Measurements from ENCODE around the gene IKBIP. TPM values are rescaled to one million over a fixed set of nuclear protein-coding genes. Genes with fewer than 3 reads are reported as not detected.

The IKBIP gene, protein sequence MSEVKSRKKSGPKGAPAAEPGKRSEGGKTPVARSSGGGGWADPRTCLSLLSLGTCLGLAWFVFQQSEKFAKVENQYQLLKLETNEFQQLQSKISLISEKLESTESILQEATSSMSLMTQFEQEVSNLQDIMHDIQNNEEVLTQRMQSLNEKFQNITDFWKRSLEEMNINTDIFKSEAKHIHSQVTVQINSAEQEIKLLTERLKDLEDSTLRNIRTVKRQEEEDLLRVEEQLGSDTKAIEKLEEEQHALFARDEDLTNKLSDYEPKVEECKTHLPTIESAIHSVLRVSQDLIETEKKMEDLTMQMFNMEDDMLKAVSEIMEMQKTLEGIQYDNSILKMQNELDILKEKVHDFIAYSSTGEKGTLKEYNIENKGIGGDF
- 1 to 10 TPM in 3 of 4 donors, under 1 TPM in 1; 0.67 to 9.4 (median 4.6) TPM for polyA plus RNA-seq
- long read RNA-seq, donor 1, transcript IKBIP-201 (3 exons, 3,189 nt) = minor isoform, 6 of 20 reads
- long read RNA-seq, donor 1, transcript IKBIP-202 (3 exons, 1,645 nt) = major isoform, 8 of 20 reads
- long read RNA-seq, donor 1, transcript IKBIP-203 (2 exons, 1,368 nt) = minor isoform, 6 of 20 reads
- long read RNA-seq, donor 1, partial matches to known transcripts = 0 of 20 reads
- long read RNA-seq, donor 1, other reads (novel, unspliced or antisense) = 0 of 20 reads
- long read RNA-seq, donor 2, transcript IKBIP-202 (3 exons, 1,645 nt) = major isoform, 5 of 7 reads
- long read RNA-seq, donor 2, partial matches to known transcripts = 0 of 7 reads
- long read RNA-seq, donor 2, other reads (novel, unspliced or antisense) = 0 of 7 reads
- long read RNA-seq, donor 3, transcript IKBIP-201 (3 exons, 3,189 nt) = major isoform, 5 of 9 reads
- long read RNA-seq, donor 3, partial matches to known transcripts = 0 of 9 reads
- long read RNA-seq, donor 3, other reads (novel, unspliced or antisense) = 0 of 9 reads
- long read RNA-seq, donor 4, partial matches to known transcripts = 0 of 1 reads
- long read RNA-seq, donor 4, other reads (novel, unspliced or antisense) = 0 of 1 reads
- long read RNA-seq, donor 5, partial matches to known transcripts = 0 of 1 reads
- long read RNA-seq, donor 5, other reads (novel, unspliced or antisense) = 0 of 1 reads
- long read RNA-seq, donor 6, partial matches to known transcripts = 0 of 4 reads
- long read RNA-seq, donor 6, other reads (novel, unspliced or antisense) = 0 of 4 reads
- long read RNA-seq, donor 7 = 0 reads
- long read RNA-seq, donor 8, partial matches to known transcripts = 0 of 2 reads
- long read RNA-seq, donor 8, other reads (novel, unspliced or antisense) = 0 of 2 reads
- long read RNA-seq, donor 9, partial matches to known transcripts = 0 of 3 reads
- long read RNA-seq, donor 9, other reads (novel, unspliced or antisense) = 0 of 3 reads
- long read RNA-seq, donor 10, transcript IKBIP-203 (2 exons, 1,368 nt) = major isoform, 6 of 14 reads
- long read RNA-seq, donor 10, transcript IKBIP-201 (3 exons, 3,189 nt) = minor isoform, 5 of 14 reads
- long read RNA-seq, donor 10, partial matches to known transcripts = 0 of 14 reads
- long read RNA-seq, donor 10, other reads (novel, unspliced or antisense) = 0 of 14 reads

DNA sequence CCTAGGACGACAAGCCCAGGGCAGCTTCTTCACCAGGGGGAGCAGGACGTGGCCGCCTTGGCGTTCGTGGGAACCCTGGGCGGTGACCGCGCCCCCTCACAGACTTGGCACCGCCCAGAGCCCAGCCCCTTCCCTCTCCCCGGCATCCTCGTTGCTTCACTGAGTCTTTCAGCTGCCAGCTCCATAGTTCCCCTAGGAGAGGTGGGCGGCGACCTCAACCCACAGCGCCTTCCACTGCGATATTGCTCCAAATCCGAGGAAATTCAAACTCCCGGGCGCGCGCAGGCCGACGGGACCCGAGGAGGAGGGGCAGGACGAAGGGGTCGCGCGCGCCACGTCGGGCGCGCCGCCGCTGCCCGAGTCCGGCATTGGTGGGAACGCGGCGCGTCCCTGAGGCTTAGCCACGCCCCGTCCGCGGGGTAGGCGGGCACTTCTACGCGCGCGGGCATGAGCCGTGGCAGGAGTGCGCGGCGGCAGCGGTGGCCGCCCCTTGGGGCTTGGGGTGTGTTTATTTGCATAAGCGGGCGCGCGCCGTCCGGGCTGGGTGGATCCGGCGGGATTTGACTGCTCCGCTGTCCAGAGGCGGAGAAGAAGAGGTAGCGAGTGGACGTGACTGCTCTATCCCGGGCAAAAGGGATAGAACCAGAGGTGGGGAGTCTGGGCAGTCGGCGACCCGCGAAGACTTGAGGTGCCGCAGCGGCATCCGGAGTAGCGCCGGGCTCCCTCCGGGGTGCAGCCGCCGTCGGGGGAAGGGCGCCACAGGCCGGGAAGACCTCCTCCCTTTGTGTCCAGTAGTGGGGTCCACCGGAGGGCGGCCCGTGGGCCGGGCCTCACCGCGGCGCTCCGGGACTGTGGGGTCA lies at the start of gene IKBIP, which contains the start of gene APAF1:
IKBIP (minus strand) TSS at position 77 of the 860 bp plus-strand sequence. CDS start 87 bp downstream, outside the sequence.
APAF1 (plus strand) TSS at position 579 of the 860 bp plus-strand sequence. CDS start 3,070 bp downstream, outside the sequence.
- H3K9me3 ChIP-seq (ENCODE audit: control insufficient read depth in 2 of 2, insufficient read depth in 1 of 2, low read depth in 1 of 2, low read length in 1 of 2) = no peaks in the 10 kb centered on the region
- DNase-seq (peak; percentile 97 to 99), FAIRE-seq (no peak)
- H3K36me3 ChIP-seq (ENCODE audit: control insufficient read depth in 3 of 3, insufficient read depth in 2 of 3, low read depth in 1 of 3, low read length in 3 of 3) = peaks cover 0 to 2% (median 2%) of the 10 kb centered on the region in 3 donors
- peak within 1 kb of the TSS; percentile 92 to 98 (median 96) for H3K27ac ChIP-seq (ENCODE audit: low read depth in 1 of 3, low read length in 2 of 3)
- peak within 1 kb of the TSS; percentile 74 to 100 (median 93) for H3K4me3 ChIP-seq (ENCODE audit: low read depth in 1 of 3, low read length in 3 of 3)
- H3K27me3 ChIP-seq (ENCODE audit: control insufficient read depth in 3 of 3, insufficient read depth in 3 of 3, low read length in 3 of 3) = no peaks in the 10 kb centered on the region
- WGBS, 3 donors = 0% methylated on average over 79 to 91 of the region's 91 CpGs
- H3K4me1 ChIP-seq (ENCODE audit: control insufficient read depth in 3 of 3, insufficient read depth in 2 of 3, low read depth in 1 of 3, low read length in 2 of 3) = peaks cover 0 to 6% (median 2%) of the 10 kb centered on the region in 3 donors

DNA sequence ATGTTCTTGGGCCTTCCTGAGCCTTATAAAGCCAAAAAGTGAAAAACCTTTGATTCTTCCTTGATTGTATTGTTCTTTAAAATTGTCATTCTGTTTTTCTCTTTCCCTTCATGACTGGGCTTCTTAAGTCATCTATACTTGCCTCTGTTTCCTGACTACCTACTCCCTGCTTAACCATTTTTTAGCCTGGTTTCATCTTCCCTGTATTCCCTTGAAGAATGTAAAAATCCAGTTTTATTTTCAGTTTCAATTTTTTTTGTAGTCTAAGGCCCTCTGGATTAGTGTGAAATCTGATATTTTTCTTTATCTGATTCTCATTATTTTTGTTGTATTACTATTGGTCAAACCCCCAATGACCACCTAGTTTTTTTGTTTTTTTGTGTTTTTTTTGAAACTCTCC lies 46.8 kb upstream of the IKBIP start:
- Histone ChIP-seq H3K4me1 (ENCODE audit: control insufficient read depth in 3 of 3, insufficient read depth in 2 of 3, low read depth in 1 of 3, low read length in 2 of 3) (no peaks in the 10 kb centered on the region), H3K27ac (ENCODE audit: low read depth in 1 of 3, low read length in 2 of 3) (no peak overlapping the region), H3K27me3 (ENCODE audit: control insufficient read depth in 3 of 3, insufficient read depth in 3 of 3, low read length in 3 of 3) (no peaks in the 10 kb centered on the region), H3K9me3 (ENCODE audit: control insufficient read depth in 2 of 2, insufficient read depth in 1 of 2, low read depth in 1 of 2, low read length in 1 of 2) (no peaks in the 10 kb centered on the region), H3K4me3 (ENCODE audit: low read depth in 1 of 3, low read length in 3 of 3) (no peak overlapping the region), H3K36me3 (ENCODE audit: control insufficient read depth in 3 of 3, insufficient read depth in 2 of 3, low read depth in 1 of 3, low read length in 3 of 3) (peaks cover 9 to 22% (median 12%) of the 10 kb centered on the region in 3 donors)
- DNase-seq = no peak
- no peak for FAIRE-seq

DNA sequence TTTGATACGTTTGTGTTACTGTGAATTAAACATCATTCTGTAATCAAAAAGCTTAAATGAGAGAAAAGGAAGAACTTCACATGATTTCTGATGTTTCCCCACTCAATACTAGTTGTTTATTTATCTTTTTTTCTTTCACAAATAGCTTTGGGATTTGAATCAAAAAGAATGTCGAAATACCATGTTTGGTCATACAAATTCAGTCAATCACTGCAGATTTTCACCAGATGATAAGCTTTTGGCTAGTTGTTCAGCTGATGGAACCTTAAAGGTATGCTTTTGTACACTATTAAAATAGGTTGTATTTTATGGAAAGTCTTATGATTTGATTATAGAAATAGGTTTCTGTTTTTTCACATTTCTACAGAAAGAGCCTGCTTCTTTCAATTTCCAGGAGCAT lies 42.0 kb upstream of the IKBIP start:
- Histone ChIP-seq H3K36me3 (ENCODE audit: control insufficient read depth in 3 of 3, insufficient read depth in 2 of 3, low read depth in 1 of 3, low read length in 3 of 3) (peaks cover 13 to 17% (median 15%) of the 10 kb centered on the region in 3 donors), H3K27ac (ENCODE audit: low read depth in 1 of 3, low read length in 2 of 3) (no peak overlapping the region), H3K9me3 (ENCODE audit: control insufficient read depth in 2 of 2, insufficient read depth in 1 of 2, low read depth in 1 of 2, low read length in 1 of 2) (no peaks in the 10 kb centered on the region), H3K4me3 (ENCODE audit: low read depth in 1 of 3, low read length in 3 of 3) (no peak overlapping the region), H3K27me3 (ENCODE audit: control insufficient read depth in 3 of 3, insufficient read depth in 3 of 3, low read length in 3 of 3) (no peaks in the 10 kb centered on the region), H3K4me1 (ENCODE audit: control insufficient read depth in 3 of 3, insufficient read depth in 2 of 3, low read depth in 1 of 3, low read length in 2 of 3) (no peaks in the 10 kb centered on the region)
- no peak for FAIRE-seq
- 89 to 93% (median 93%) methylated on average over 2 of the region's 2 CpGs for WGBS, 3 donors
- no peak for DNase-seq

DNA sequence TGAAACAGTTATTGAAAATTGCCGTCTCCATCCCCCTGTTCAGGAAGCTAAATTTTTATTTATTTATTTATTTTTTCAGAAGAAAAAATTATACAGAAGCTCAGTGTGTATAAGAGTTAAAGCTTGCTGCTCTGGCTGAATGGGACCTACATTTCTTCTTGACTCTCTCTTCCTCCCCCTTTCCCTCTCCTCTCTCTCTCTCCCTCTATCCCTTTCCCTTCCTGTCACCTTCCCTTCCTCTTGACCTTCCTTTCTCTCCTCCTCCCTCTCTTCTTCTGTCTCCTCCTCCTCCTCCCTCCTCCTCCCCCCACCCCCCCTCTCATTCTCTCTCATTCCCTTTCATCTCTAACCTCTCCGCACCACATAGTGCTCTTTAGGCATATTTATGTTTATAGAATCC lies 39.6 kb upstream of the IKBIP start:
- Histone ChIP-seq H3K27ac (ENCODE audit: low read depth in 1 of 3, low read length in 2 of 3) (no peak overlapping the region), H3K4me1 (ENCODE audit: control insufficient read depth in 3 of 3, insufficient read depth in 2 of 3, low read depth in 1 of 3, low read length in 2 of 3) (no peaks in the 10 kb centered on the region), H3K4me3 (ENCODE audit: low read depth in 1 of 3, low read length in 3 of 3) (no peak overlapping the region), H3K9me3 (ENCODE audit: control insufficient read depth in 2 of 2, insufficient read depth in 1 of 2, low read depth in 1 of 2, low read length in 1 of 2) (no peaks in the 10 kb centered on the region), H3K27me3 (ENCODE audit: control insufficient read depth in 3 of 3, insufficient read depth in 3 of 3, low read length in 3 of 3) (no peaks in the 10 kb centered on the region), H3K36me3 (ENCODE audit: control insufficient read depth in 3 of 3, insufficient read depth in 2 of 3, low read depth in 1 of 3, low read length in 3 of 3) (peaks cover 19 to 24% (median 22%) of the 10 kb centered on the region in 3 donors)
- FAIRE-seq (no peak), DNase-seq (no peak)
- 93 to 100% (median 98%) methylated on average over 2 of the region's 2 CpGs for WGBS, 3 donors

DNA sequence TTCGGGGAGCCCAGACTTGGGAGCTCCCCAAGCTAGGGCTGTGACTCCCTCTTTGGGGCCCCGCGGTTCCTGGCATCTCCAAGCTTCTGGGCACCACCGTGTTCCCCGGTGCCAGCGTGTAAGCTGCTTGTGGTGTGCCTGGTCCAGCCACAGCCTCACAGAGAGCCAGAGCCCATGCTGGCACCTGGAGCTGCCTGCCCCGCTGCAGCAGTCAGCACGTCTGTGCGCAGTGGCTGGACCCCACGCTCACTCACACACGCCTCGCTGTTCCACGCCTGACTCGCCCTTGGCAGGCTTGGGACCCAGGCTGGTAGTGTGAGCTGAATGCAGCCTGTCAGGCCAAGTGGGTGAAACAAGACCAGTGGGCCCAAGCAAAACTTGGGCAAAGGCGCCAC lies 35.0 kb upstream of the IKBIP start:
- Histone ChIP-seq H3K4me3 (ENCODE audit: low read depth in 1 of 3, low read length in 3 of 3) (no peak overlapping the region), H3K27ac (ENCODE audit: low read depth in 1 of 3, low read length in 2 of 3) (no peak overlapping the region), H3K9me3 (ENCODE audit: control insufficient read depth in 2 of 2, insufficient read depth in 1 of 2, low read depth in 1 of 2, low read length in 1 of 2) (no peaks in the 10 kb centered on the region), H3K27me3 (ENCODE audit: control insufficient read depth in 3 of 3, insufficient read depth in 3 of 3, low read length in 3 of 3) (no peaks in the 10 kb centered on the region), H3K4me1 (ENCODE audit: control insufficient read depth in 3 of 3, insufficient read depth in 2 of 3, low read depth in 1 of 3, low read length in 2 of 3) (no peaks in the 10 kb centered on the region), H3K36me3 (ENCODE audit: control insufficient read depth in 3 of 3, insufficient read depth in 2 of 3, low read depth in 1 of 3, low read length in 3 of 3) (peaks cover 13 to 30% (median 27%) of the 10 kb centered on the region in 3 donors)
- 96 to 98% (median 97%) methylated on average over 15 of the region's 15 CpGs for WGBS, 3 donors
- no peak for DNase-seq
- no peak for FAIRE-seq

DNA sequence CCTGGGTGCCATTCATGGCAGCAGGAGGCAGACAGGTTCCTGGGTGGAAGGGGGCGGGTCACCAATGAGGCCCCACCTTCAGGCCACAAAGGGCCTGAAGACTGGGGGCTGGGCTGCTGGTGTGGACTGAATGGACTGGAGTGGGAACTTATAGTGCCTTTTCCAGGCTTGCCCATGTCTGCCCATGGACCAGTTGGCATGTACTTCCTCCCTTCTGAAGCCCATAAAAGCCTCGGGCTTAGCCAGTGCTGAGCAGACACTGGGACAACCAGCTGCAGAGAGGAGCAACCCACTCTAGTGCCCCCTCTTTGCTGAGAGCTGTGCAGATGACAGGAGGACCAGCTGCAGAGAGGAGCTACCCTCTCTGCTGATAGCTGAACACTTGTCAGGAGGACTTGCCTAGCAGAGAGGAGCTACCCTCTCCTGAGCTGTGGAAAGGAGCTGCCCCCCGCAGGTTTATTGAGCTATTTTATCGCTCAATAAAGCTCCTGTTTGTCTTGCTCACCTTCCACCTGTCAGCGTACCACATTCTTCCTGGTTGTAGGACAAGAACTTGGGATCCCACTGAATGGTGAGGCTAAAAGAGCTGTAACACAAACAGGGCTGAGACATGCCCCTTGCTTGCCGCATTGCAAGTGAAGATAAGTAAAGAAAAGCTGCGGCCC lies 34.5 kb upstream of the IKBIP start:
- Histone ChIP-seq H3K4me3 (ENCODE audit: low read depth in 1 of 3, low read length in 3 of 3) (no peak overlapping the region), H3K4me1 (ENCODE audit: control insufficient read depth in 3 of 3, insufficient read depth in 2 of 3, low read depth in 1 of 3, low read length in 2 of 3) (no peaks in the 10 kb centered on the region), H3K27ac (ENCODE audit: low read depth in 1 of 3, low read length in 2 of 3) (no peak overlapping the region), H3K27me3 (ENCODE audit: control insufficient read depth in 3 of 3, insufficient read depth in 3 of 3, low read length in 3 of 3) (no peaks in the 10 kb centered on the region), H3K9me3 (ENCODE audit: control insufficient read depth in 2 of 2, insufficient read depth in 1 of 2, low read depth in 1 of 2, low read length in 1 of 2) (no peaks in the 10 kb centered on the region), H3K36me3 (ENCODE audit: control insufficient read depth in 3 of 3, insufficient read depth in 2 of 3, low read depth in 1 of 3, low read length in 3 of 3) (peaks cover 13 to 30% (median 27%) of the 10 kb centered on the region in 3 donors)
- DNase-seq (no peak), FAIRE-seq (no peak)
- WGBS, 3 donors = 91 to 95% (median 94%) methylated on average over 7 of the region's 7 CpGs
